Measurements from ENCODE around the gene SIL1. TPM values are rescaled to one million over a fixed set of nuclear protein-coding genes. Genes with fewer than 3 reads are reported as not detected.
"Not testable (repeated sequence)": the region's sequence is repeated elsewhere in the genome, so short reads cannot be mapped to it uniquely, and the experiment has no call there.

SIL1 gene
- polyA plus RNA-seq, 4 donors = 21.6 to 68.2 (median 35.4) TPM

GRCh38 chr5:138926688-138927448 is 271.3 kb downstream of the SIL1 start:
- Histone ChIP-seq H3K4me1 (ENCODE audit: control insufficient read depth in 3 of 3, insufficient read depth in 2 of 3, low read depth in 1 of 3, low read length in 2 of 3) (peaks cover 0 to 13% (median 0%) of the 10 kb centered on the region in 3 donors), H3K9me3 (ENCODE audit: control insufficient read depth in 2 of 2, insufficient read depth in 1 of 2, low read depth in 1 of 2, low read length in 1 of 2) (no peaks in the 10 kb centered on the region), H3K4me3 (ENCODE audit: low read depth in 1 of 3, low read length in 3 of 3) (no peak overlapping the region), H3K36me3 (ENCODE audit: control insufficient read depth in 3 of 3, insufficient read depth in 2 of 3, low read depth in 1 of 3, low read length in 3 of 3) (peaks cover 6 to 72% (median 16%) of the 10 kb centered on the region in 3 donors), H3K27me3 (ENCODE audit: control insufficient read depth in 3 of 3, insufficient read depth in 3 of 3, low read length in 3 of 3) (no peaks in the 10 kb centered on the region), H3K27ac (ENCODE audit: low read depth in 1 of 3, low read length in 2 of 3) (peak overlapping the region in 1 of 3 donors; percentile 13)
- WGBS, 3 donors = 55 to 81% (median 68%) methylated on average over 16 of the region's 16 CpGs
- peak; percentile 24 to 81 for DNase-seq
- no peak for FAIRE-seq

- Histone ChIP-seq H3K36me3 (ENCODE audit: control insufficient read depth in 3 of 3, insufficient read depth in 2 of 3, low read depth in 1 of 3, low read length in 3 of 3) (peaks cover 6 to 69% (median 10%) of the 10 kb centered on the region in 3 donors), H3K27ac (ENCODE audit: low read depth in 1 of 3, low read length in 2 of 3) (no peak overlapping the region), H3K27me3 (ENCODE audit: control insufficient read depth in 3 of 3, insufficient read depth in 3 of 3, low read length in 3 of 3) (no peaks in the 10 kb centered on the region), H3K4me1 (ENCODE audit: control insufficient read depth in 3 of 3, insufficient read depth in 2 of 3, low read depth in 1 of 3, low read length in 2 of 3) (peaks cover 0 to 13% (median 0%) of the 10 kb centered on the region in 3 donors), H3K9me3 (ENCODE audit: control insufficient read depth in 2 of 2, insufficient read depth in 1 of 2, low read depth in 1 of 2, low read length in 1 of 2) (no peaks in the 10 kb centered on the region), H3K4me3 (ENCODE audit: low read depth in 1 of 3, low read length in 3 of 3) (no peak overlapping the region)
- 90 to 94% (median 92%) methylated on average over 11 of the region's 11 CpGs for WGBS, 3 donors
- no peak for FAIRE-seq
- no peak for DNase-seq
Observed at GRCh38 chr5:138926257-138926656, 271.9 kb downstream of the SIL1 start.

- FAIRE-seq (no peak), DNase-seq (no peak)
- H3K9me3 ChIP-seq (ENCODE audit: control insufficient read depth in 2 of 2, insufficient read depth in 1 of 2, low read depth in 1 of 2, low read length in 1 of 2) = no peaks in the 10 kb centered on the region
- H3K27me3 ChIP-seq (ENCODE audit: control insufficient read depth in 3 of 3, insufficient read depth in 3 of 3, low read length in 3 of 3) = no peaks in the 10 kb centered on the region
- peaks cover 0 to 61% (median 10%) of the 10 kb centered on the region in 3 donors for H3K36me3 ChIP-seq (ENCODE audit: control insufficient read depth in 3 of 3, insufficient read depth in 2 of 3, low read depth in 1 of 3, low read length in 3 of 3)
- no peak overlapping the region for H3K27ac ChIP-seq (ENCODE audit: low read depth in 1 of 3, low read length in 2 of 3)
- WGBS, 3 donors = 91 to 93% (median 92%) methylated on average over 12 of the region's 12 CpGs
- no peak overlapping the region for H3K4me3 ChIP-seq (ENCODE audit: low read depth in 1 of 3, low read length in 3 of 3)
- peaks cover 0 to 13% (median 0%) of the 10 kb centered on the region in 3 donors for H3K4me1 ChIP-seq (ENCODE audit: control insufficient read depth in 3 of 3, insufficient read depth in 2 of 3, low read depth in 1 of 3, low read length in 2 of 3)
Observed at GRCh38 chr5:138925090-138925635, 273.0 kb downstream of the SIL1 start.

- Histone ChIP-seq H3K27me3 (ENCODE audit: control insufficient read depth in 3 of 3, insufficient read depth in 3 of 3, low read length in 3 of 3) (no peaks in the 10 kb centered on the region), H3K4me3 (ENCODE audit: low read depth in 1 of 3, low read length in 3 of 3) (no peak overlapping the region), H3K27ac (ENCODE audit: low read depth in 1 of 3, low read length in 2 of 3) (no peak overlapping the region), H3K4me1 (ENCODE audit: control insufficient read depth in 3 of 3, insufficient read depth in 2 of 3, low read depth in 1 of 3, low read length in 2 of 3) (peaks cover 0 to 5% (median 0%) of the 10 kb centered on the region in 3 donors), H3K9me3 (ENCODE audit: control insufficient read depth in 2 of 2, insufficient read depth in 1 of 2, low read depth in 1 of 2, low read length in 1 of 2) (no peaks in the 10 kb centered on the region), H3K36me3 (ENCODE audit: control insufficient read depth in 3 of 3, insufficient read depth in 2 of 3, low read depth in 1 of 3, low read length in 3 of 3) (peaks cover 0 to 45% (median 14%) of the 10 kb centered on the region in 3 donors)
- no peak for DNase-seq
- WGBS, 3 donors = 88 to 98% (median 92%) methylated on average over 2 of the region's 2 CpGs
- FAIRE-seq = no peak
Observed at GRCh38 chr5:138922494-138922893, 275.7 kb downstream of the SIL1 start.

GRCh38 chr5:138921362-138921761 is 276.8 kb downstream of the SIL1 start:
- not testable (repeated sequence) for FAIRE-seq; DNase-seq; H3K27ac ChIP-seq (ENCODE audit: low read depth in 1 of 3, low read length in 2 of 3); H3K4me1 ChIP-seq (ENCODE audit: control insufficient read depth in 3 of 3, insufficient read depth in 2 of 3, low read depth in 1 of 3, low read length in 2 of 3); H3K27me3 ChIP-seq (ENCODE audit: control insufficient read depth in 3 of 3, insufficient read depth in 3 of 3, low read length in 3 of 3); H3K4me3 ChIP-seq (ENCODE audit: low read depth in 1 of 3, low read length in 3 of 3); H3K9me3 ChIP-seq (ENCODE audit: control insufficient read depth in 2 of 2, insufficient read depth in 1 of 2, low read depth in 1 of 2, low read length in 1 of 2)
- peaks cover 0 to 36% (median 14%) of the 10 kb centered on the region in 3 donors for H3K36me3 ChIP-seq (ENCODE audit: control insufficient read depth in 3 of 3, insufficient read depth in 2 of 3, low read depth in 1 of 3, low read length in 3 of 3)
- 81 to 91% (median 88%) methylated on average over 2 of the region's 2 CpGs for WGBS, 3 donors

GRCh38 chr5:138920181-138920580 is 278.0 kb downstream of the SIL1 start:
- H3K36me3 ChIP-seq (ENCODE audit: control insufficient read depth in 3 of 3, insufficient read depth in 2 of 3, low read depth in 1 of 3, low read length in 3 of 3) = peaks cover 0 to 30% (median 12%) of the 10 kb centered on the region in 3 donors
- no peaks in the 10 kb centered on the region for H3K9me3 ChIP-seq (ENCODE audit: control insufficient read depth in 2 of 2, insufficient read depth in 1 of 2, low read depth in 1 of 2, low read length in 1 of 2)
- no peak overlapping the region for H3K4me3 ChIP-seq (ENCODE audit: low read depth in 1 of 3, low read length in 3 of 3)
- no peak overlapping the region for H3K27ac ChIP-seq (ENCODE audit: low read depth in 1 of 3, low read length in 2 of 3)
- no peaks in the 10 kb centered on the region for H3K4me1 ChIP-seq (ENCODE audit: control insufficient read depth in 3 of 3, insufficient read depth in 2 of 3, low read depth in 1 of 3, low read length in 2 of 3)
- H3K27me3 ChIP-seq (ENCODE audit: control insufficient read depth in 3 of 3, insufficient read depth in 3 of 3, low read length in 3 of 3) = no peaks in the 10 kb centered on the region
- FAIRE-seq = no peak
- WGBS, 3 donors = 85 to 96% (median 93%) methylated on average over 8 of the region's 8 CpGs
- no peak for DNase-seq

- no peaks in the 10 kb centered on the region for H3K9me3 ChIP-seq (ENCODE audit: control insufficient read depth in 2 of 2, insufficient read depth in 1 of 2, low read depth in 1 of 2, low read length in 1 of 2)
- no peak overlapping the region for H3K27ac ChIP-seq (ENCODE audit: low read depth in 1 of 3, low read length in 2 of 3)
- no peak for DNase-seq
- no peaks in the 10 kb centered on the region for H3K4me1 ChIP-seq (ENCODE audit: control insufficient read depth in 3 of 3, insufficient read depth in 2 of 3, low read depth in 1 of 3, low read length in 2 of 3)
- H3K27me3 ChIP-seq (ENCODE audit: control insufficient read depth in 3 of 3, insufficient read depth in 3 of 3, low read length in 3 of 3) = no peaks in the 10 kb centered on the region
- 75 to 91% (median 87%) methylated on average over 4 of the region's 4 CpGs for WGBS, 3 donors
- H3K4me3 ChIP-seq (ENCODE audit: low read depth in 1 of 3, low read length in 3 of 3) = no peak overlapping the region
- peaks cover 0 to 28% (median 9%) of the 10 kb centered on the region in 3 donors for H3K36me3 ChIP-seq (ENCODE audit: control insufficient read depth in 3 of 3, insufficient read depth in 2 of 3, low read depth in 1 of 3, low read length in 3 of 3)
- no peak for FAIRE-seq
Observed at GRCh38 chr5:138918686-138919085, 279.5 kb downstream of the SIL1 start.

- 89 to 96% (median 93%) methylated on average over 3 of the region's 3 CpGs for WGBS, 3 donors
- no peak overlapping the region for H3K4me3 ChIP-seq (ENCODE audit: low read depth in 1 of 3, low read length in 3 of 3)
- no peaks in the 10 kb centered on the region for H3K9me3 ChIP-seq (ENCODE audit: control insufficient read depth in 2 of 2, insufficient read depth in 1 of 2, low read depth in 1 of 2, low read length in 1 of 2)
- H3K36me3 ChIP-seq (ENCODE audit: control insufficient read depth in 3 of 3, insufficient read depth in 2 of 3, low read depth in 1 of 3, low read length in 3 of 3) = peaks cover 3 to 31% (median 9%) of the 10 kb centered on the region in 3 donors
- no peaks in the 10 kb centered on the region for H3K27me3 ChIP-seq (ENCODE audit: control insufficient read depth in 3 of 3, insufficient read depth in 3 of 3, low read length in 3 of 3)
- FAIRE-seq (no peak), DNase-seq (no peak)
- no peaks in the 10 kb centered on the region for H3K4me1 ChIP-seq (ENCODE audit: control insufficient read depth in 3 of 3, insufficient read depth in 2 of 3, low read depth in 1 of 3, low read length in 2 of 3)
- H3K27ac ChIP-seq (ENCODE audit: low read depth in 1 of 3, low read length in 2 of 3) = no peak overlapping the region
Observed at GRCh38 chr5:138914338-138914737, 283.8 kb downstream of the SIL1 start.
